Stomach (tissue), 4 donors: Measurements from ENCODE around the gene TNRC6C.

Source experiments
- POLR2AphosphoS5 ChIP-seq, 3 donors: sonication (generic); formaldehyde crosslinking; IDR thresholded peaks; one replicate each; pipeline ENCODE4 v1.6.1; 2016; ENCODE audit warnings: antibody characterized with exemption in 3 of 3
- TF ChIP-seq, protein P1 (sequence below), 7 experiments: fragments of 450-650 bp in 4 of 7; fragments of 200-600 bp in 3 of 7; sonication (generic) in 3 of 7; IDR thresholded peaks; one replicate each; pipeline ENCODE4 v1.5.1; 2016 to 2019; ENCODE audit warnings: antibody characterized with exemption in 7 of 7, control low read depth in 2 of 7, mild to moderate bottlenecking in 1 of 7

DNA sequence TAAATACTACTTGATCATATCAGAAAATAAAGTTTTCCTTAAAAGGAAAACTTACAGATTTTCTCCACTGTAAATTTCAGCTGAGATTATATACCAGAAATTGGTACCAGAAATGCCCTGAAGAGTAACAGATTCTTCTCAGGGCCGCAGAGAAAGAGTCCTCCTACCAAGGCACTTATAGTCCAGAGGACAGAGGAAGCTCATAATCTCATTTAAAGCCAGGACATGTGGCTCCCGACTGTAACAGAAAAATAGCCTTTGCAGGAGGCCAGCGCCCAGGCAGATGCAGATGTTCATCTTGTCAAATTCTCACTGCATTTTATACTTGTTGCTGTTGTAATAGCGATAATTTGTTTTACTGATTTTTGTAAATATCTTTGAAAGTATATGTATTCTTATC is 43.7 kb downstream of the TNRC6C start:
- TF ChIP-seq POLR2AphosphoS5 (IDR thresholded peaks at IDR 0.05): no peak
- TF ChIP-seq, protein P1, sequence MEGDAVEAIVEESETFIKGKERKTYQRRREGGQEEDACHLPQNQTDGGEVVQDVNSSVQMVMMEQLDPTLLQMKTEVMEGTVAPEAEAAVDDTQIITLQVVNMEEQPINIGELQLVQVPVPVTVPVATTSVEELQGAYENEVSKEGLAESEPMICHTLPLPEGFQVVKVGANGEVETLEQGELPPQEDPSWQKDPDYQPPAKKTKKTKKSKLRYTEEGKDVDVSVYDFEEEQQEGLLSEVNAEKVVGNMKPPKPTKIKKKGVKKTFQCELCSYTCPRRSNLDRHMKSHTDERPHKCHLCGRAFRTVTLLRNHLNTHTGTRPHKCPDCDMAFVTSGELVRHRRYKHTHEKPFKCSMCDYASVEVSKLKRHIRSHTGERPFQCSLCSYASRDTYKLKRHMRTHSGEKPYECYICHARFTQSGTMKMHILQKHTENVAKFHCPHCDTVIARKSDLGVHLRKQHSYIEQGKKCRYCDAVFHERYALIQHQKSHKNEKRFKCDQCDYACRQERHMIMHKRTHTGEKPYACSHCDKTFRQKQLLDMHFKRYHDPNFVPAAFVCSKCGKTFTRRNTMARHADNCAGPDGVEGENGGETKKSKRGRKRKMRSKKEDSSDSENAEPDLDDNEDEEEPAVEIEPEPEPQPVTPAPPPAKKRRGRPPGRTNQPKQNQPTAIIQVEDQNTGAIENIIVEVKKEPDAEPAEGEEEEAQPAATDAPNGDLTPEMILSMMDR (IDR thresholded peaks at IDR 0.05): no peak
